GM12892 (cell line): ENCODE data around the gene LARGE1.

ENCODE experiments used
- DNase-seq: peaks from one replicate; pipeline ENCODE4 v3.0.0; 2011; ENCODE audit not compliant: insufficient read length
- FAIRE-seq: peaks from 2 replicates; lab custom pipeline; 2011; peaks lifted over from hg19 to GRCh38; lab: Jason Lieb, UNC
- POLR2A ChIP-seq: IDR thresholded peaks from 2 replicates; pipeline ENCODE4 v1.6.1; 2011; ENCODE audit warnings: low read depth, low read length, control low read depth
- POLR2AphosphoS5 ChIP-seq: IDR thresholded peaks from 2 replicates; pipeline ENCODE4 v1.6.1; 2011; ENCODE audit warnings: low read depth, low read length, control low read depth
- TAF1 ChIP-seq: IDR thresholded peaks from 2 replicates; pipeline ENCODE4 v1.6.1; 2011; ENCODE audit warnings: low read depth, mild to moderate bottlenecking, control low read depth, low read length, borderline replicate concordance

LARGE1 gene

DNA sequence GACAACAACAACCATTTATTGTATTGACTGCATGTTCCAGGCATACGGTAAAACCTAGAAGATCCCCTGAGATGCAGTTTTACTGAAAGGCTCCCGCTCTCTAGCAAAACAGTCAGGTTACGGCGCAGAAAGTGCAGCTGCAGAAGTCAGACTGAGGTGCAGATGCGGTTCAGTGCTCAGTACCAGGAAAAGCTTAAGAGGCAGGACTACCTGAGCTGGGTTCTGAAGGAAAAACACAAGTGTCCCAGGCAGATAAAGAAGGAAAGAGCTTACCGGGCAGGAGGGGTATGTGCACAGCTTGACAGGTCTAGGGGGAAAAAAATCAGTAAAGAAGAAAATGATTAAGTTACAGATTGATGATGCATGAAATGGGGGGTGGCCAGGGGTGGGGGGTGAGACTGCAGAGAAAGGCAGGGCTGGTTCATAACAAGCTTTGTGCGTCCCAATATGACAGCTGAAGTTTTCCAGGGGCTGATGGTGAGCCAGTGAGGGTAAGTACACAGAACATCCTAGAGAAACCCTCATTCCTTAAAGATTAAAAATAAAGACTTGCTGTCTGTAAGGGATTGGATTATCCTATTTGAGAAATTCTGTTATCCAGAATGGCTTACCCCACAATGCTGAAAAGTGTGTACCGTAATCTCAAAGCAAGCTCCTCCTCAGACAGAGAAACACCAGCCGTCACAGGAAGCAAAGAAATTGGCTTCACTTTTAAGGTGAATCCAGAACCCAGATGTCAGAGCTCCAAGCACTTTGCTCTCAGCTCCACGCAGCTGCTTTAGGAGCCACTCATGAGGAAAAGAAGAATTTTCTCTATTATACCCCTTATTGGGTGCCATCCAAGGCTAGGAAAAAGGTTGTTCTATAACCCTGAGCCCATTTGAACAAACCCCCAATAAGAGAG, 11.9 kb downstream of the LARGE1 start:
- FAIRE-seq (peak; percentile 53), DNase-seq (no peak)
- no peak for TF ChIP-seq TAF1
- TF ChIP-seq POLR2AphosphoS5 = no peak
- no peak for TF ChIP-seq POLR2A

DNA sequence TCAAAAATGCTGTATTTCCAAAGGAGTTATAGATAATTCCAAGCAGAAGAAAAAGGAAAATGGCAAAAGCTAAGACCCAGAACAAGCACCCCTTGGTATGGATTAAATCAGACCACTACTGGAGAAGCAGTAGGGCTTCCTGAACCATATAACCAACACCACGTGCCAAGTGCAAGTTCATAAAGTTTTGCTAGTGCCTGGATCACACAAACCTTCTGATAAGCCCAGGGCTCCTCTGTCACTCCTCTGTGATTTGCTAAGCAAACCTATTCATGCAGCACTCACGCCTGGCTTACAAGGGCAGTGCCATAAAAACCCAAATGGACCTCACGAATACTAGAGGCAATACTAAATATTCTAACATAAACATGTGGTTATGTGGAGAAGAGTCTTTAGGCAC, 13.3 kb downstream of the LARGE1 start:
- no peak for FAIRE-seq
- no peak for TF ChIP-seq POLR2AphosphoS5
- no peak for TF ChIP-seq TAF1
- TF ChIP-seq POLR2A = no peak
- no peak for DNase-seq

DNA sequence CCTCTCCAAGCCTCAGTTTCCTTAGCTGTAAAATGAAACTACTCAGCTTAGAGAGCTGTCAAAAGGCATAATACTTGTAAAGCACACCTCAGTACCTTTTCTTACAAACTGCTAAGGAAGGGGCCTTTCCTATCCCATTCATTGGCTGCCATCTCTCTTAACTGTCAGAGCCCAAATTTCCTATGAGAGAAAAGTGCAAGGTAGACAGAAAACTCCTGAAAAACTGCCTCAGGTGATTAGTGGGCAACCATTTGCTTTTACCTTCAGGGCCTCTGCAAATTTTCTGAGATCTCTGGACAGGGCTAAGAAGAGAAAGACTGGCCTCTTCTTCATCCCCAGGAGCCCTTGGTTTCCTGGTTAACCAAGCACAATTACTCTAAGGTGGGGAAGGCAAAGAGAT, 13.8 kb downstream of the LARGE1 start:
- no peak for FAIRE-seq
- no peak for DNase-seq
- TF ChIP-seq TAF1 = no peak
- no peak for TF ChIP-seq POLR2A
- TF ChIP-seq POLR2AphosphoS5 = no peak

DNA sequence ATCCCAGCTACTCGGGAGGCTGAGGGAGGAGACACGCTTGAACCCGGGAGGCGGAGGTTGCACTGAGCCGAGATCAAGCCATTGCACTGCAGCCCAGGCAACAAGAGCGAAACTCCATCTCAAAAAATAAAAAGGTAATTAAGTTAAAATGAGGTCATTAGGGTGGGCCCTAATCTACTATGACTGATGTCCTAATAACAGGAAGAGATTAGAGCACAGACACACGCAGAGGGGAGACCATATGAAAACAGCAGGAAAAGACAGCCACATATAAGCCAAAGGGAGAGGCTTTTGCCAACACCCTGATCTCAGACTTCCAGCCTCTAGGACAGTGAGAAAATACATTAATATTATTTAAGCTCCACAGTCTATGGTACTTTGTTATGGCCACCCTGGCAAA, 17.3 kb downstream of the LARGE1 start:
- no peak for TF ChIP-seq POLR2A
- no peak for TF ChIP-seq POLR2AphosphoS5
- no peak for TF ChIP-seq TAF1
- FAIRE-seq (no peak), DNase-seq (no peak)

DNA sequence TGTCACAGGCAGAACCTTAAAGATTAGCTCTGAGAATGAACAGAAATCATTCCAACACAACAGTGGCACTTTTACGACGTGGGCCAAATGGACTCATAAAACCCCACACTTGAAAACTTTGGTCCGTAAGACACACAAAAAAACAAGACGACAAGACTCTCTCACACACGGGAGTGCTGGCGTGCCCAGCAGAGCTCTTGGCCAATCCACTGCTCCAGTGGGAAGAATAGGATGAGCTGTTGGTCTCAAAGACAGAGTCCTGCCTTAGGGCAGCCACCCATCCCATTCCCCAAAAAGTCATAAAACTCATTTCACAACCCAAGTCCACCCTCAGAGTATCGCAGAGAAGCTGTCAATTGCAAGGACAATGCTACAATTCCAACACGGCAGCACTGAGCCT, 18.2 kb downstream of the LARGE1 start:
- no peak for DNase-seq
- no peak for TF ChIP-seq TAF1
- TF ChIP-seq POLR2A = no peak
- TF ChIP-seq POLR2AphosphoS5 = no peak
- no peak for FAIRE-seq

DNA sequence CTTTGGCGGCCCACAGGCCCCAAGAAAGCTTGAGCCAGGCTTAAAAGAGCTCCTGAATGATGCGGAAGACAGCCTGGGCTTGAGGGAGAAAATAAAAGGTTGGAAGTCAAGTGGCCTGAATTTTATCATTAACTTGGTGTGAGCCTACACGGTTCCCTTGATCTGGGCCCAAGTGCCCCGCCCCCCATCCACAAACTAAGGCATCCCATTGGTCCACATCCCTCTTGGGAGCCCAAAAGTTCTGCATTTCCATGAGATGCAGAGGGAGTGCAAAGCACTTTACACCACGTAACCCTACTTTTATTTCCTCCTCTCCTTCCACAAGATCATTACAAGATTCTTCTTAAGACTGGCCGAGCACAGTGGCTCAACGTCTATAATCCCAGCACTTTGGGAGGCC, 22.2 kb downstream of the LARGE1 start:
- FAIRE-seq (peak; percentile 67), DNase-seq (no peak)
- TF ChIP-seq TAF1 (no peak), POLR2AphosphoS5 (no peak), POLR2A (no peak)

DNA sequence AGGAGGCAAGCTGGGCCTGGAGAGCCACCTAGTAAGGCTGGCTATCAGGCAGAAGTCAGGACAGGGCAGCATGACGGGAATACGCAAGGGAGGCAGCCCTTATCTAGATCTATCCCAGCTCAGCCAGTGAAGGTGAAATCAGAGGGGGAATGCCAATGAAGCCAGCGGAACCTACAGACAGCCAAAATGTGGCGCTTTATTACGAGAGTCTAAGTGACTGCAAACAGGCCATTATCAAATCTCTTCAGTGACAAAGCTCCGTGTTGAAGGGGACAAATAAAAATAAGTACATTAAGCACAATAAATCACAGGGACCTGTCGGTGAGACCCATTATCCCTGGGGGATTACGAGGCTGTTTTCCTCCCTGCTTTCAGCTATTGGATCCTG, 22.8 kb downstream of the LARGE1 start:
- DNase-seq (no peak), FAIRE-seq (no peak)
- TF ChIP-seq POLR2A = no peak
- TF ChIP-seq TAF1 = no peak

DNA sequence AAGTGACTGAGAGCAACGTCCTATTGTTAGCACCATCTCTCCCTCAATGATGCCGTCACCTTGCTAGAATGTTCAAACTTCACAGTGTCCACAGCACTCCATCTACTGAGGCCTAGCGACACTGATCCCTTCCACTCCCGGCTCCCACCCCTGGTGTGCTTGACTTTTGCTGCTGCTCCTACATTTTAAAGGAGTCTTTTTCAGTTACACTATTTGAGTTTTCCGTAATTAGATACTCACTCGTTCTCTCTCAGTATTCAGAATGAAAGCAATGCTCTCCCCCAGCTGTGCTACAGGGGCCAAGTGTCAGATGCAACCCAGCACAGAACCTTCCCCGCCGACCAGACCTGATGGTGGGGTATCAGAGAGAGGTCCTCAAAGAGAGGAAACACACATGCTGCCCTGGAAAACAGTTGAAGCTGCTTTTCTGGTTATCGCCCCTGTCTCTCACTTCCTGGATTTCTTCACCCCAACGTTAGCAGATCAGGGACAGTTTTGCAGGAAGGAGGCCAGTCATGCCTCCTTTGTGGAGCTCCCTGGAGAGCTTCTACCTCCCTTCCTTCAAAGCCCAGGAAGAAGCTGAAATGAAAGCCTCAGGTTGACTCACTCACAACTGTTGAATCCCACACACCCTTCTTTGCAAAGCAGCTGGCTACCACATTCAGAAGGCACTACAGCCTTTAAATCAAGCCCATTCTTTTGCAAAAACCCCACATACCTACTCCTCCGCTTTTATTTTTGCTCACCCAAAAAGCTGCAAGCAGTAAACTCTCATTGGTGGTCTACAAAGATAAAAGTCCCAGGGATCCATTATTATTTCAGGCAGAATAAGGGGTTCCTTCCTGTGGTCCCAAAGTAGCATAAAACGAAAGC, 23.5 kb downstream of the LARGE1 start:
- DNase-seq (no peak), FAIRE-seq (peak; percentile 97)
- TF ChIP-seq POLR2A (peak; percentile 71), TAF1 (no peak), POLR2AphosphoS5 (peak; percentile 57)

DNA sequence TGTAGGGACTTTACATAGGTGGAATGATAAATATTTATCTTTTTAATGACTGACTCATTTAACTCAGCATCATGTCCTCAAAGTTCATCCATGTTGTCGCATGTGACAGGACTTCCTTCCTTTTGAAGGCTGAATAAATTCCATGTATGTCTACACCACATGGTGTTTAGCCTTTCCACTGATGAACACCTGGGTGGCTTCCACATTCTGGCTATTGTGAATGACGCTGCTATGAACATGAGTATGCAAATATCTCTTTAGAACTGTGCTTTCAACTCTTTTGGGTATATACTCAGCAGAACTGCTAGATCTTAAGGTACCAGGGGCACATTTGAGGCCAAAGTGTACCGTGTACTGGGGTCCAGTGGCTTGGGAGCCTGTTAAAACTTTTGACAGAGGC, 24.1 kb downstream of the LARGE1 start:
- no peak for TF ChIP-seq POLR2A
- no peak for TF ChIP-seq TAF1
- no peak for TF ChIP-seq POLR2AphosphoS5
- FAIRE-seq = no peak
- DNase-seq = no peak

DNA sequence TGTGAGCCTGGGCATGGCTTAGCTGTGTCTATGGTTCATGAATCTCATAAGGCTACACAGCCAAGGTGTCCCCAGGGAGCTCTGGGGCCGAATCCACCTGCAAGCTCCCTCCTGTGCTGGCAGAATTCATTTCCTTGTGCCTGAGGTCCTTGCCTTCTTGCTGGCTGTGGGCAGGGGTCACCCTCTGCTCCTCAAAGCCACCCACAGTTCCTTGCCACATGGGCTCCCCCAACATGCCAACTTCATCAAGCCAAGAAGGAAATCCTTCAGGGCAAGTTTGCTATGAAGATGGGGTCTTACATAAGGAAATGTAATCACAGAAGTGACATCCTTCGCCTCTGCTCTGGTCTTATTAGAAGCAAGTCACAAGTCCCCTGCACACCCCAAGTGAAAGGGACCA, 24.8 kb downstream of the LARGE1 start:
- no peak for TF ChIP-seq TAF1
- no peak for TF ChIP-seq POLR2A
- TF ChIP-seq POLR2AphosphoS5 = no peak
- DNase-seq (no peak), FAIRE-seq (peak; percentile 72)

DNA sequence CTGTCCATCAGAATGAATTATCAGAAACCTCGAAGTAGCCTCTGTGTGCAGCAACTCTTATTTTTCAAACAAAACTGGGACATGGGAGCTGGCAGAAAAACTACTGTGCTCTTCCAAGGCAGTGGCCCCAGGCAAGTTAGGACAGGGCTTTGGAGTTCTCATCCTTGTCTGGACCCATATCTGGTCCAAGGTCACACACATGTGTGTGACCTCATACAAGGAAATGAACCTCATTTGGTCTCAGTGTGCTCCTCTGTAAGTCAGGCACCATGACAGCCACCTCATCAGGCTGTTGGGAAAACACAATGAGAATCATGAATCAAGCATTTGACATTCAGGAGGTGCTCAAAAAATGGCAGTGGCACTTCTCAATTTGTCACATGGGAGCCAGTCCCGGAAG, 25.8 kb downstream of the LARGE1 start:
- FAIRE-seq (no peak), DNase-seq (no peak)
- TF ChIP-seq POLR2AphosphoS5 (no peak), POLR2A (no peak), TAF1 (no peak)
